Measurements from ENCODE around the gene CTSH.

DNA sequence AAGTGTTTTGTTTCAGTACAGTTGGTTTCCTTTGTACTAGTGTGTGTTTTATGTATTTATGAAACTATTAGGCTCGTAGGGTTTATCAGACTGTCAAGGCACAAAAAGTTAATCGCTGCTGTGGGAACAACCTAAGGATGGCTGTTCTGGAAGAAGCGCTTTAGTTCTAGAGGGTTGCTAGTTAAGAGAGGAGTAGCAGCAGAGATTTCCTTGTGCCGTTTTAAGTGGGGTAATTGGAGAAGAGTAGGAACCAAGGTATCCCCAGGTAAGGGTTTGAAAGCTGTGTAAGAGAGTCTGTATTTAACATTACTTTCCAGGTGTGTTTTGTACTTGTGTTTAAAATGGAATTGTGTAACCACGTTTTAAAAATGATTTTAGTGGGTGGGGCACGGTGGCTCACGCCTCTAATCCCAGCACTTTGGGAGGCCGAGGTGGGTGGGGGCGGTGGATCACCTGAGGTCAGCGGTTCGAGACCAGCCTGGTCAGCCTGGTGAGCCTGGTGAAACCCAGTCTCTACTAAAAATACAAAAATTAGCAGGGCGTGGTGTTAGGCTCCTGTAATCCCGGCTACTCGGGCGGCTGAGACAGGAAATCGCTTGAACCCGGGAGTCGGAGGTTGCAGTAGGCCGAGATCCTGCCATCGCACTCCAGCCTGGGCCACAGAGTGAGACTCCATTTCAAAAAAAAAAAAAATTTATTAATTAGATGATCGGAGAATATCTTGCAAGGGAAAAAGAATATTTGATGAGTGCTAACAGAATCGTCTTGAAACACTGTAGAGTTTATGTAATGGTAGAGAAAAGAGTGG lies 69.5 kb downstream of the CTSH start:
- TF ChIP-seq, protein P1, sequence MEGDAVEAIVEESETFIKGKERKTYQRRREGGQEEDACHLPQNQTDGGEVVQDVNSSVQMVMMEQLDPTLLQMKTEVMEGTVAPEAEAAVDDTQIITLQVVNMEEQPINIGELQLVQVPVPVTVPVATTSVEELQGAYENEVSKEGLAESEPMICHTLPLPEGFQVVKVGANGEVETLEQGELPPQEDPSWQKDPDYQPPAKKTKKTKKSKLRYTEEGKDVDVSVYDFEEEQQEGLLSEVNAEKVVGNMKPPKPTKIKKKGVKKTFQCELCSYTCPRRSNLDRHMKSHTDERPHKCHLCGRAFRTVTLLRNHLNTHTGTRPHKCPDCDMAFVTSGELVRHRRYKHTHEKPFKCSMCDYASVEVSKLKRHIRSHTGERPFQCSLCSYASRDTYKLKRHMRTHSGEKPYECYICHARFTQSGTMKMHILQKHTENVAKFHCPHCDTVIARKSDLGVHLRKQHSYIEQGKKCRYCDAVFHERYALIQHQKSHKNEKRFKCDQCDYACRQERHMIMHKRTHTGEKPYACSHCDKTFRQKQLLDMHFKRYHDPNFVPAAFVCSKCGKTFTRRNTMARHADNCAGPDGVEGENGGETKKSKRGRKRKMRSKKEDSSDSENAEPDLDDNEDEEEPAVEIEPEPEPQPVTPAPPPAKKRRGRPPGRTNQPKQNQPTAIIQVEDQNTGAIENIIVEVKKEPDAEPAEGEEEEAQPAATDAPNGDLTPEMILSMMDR (IDR thresholded peaks at IDR 0.05; ENCODE audit: insufficient read depth, low read depth, low read length), result no peak
- TF ChIP-seq EZH2 (IDR thresholded peaks at IDR 0.05; ENCODE audit: insufficient read depth, low read length), result no peak

All from astrocyte (in vitro differentiated cells and primary cell).